T-helper 2 cell treated with Interferon-gamma antibody and Interleukin-4, amounts not matched to agents 100 ng/mL and 5 ng/mL, for 36 hours (primary cell): Measurements from ENCODE around the gene SH3BGR. TPM values are rescaled to one million over a fixed set of nuclear protein-coding genes. Genes with fewer than 3 reads are reported as not detected.

ENCODE experiments used
- intact Hi-C: fragments of 100-400 bp; cut with micrococcal nuclease; formaldehyde crosslinking; loops from one replicate; pipeline ENCODE4 v1.15.1; 2023
- total RNA-seq: library from RNA; stranded (reverse); gene quantifications from 2 replicates; pipeline ENCODE4 v1.2.3, GENCODE V29; 2022

SH3BGR gene
- total RNA-seq, 1 donor from 2014 or later = 0.75 TPM

GRCh38 chr21:39511102-39511501, 59.3 kb downstream of the SH3BGR start:
- intact Hi-C loops = no loop called here

GRCh38 chr21:39513735-39514134, 62.0 kb downstream of the SH3BGR start:
- intact Hi-C loops = no loop called here

- intact Hi-C loops = no loop called here
Observed at GRCh38 chr21:39515684-39516472, 64.1 kb downstream of the SH3BGR start.

GRCh38 chr21:39518055-39518846, 66.5 kb downstream of the SH3BGR start:
- intact Hi-C loops = no loop called here

- intact Hi-C loops = no loop called here
Observed at GRCh38 chr21:39518847-39519210, 67.1 kb downstream of the SH3BGR start.

- intact Hi-C loops = no loop called here
Observed at GRCh38 chr21:39519835-39520234, 68.1 kb downstream of the SH3BGR start.

- intact Hi-C loops = no loop called here
Observed at GRCh38 chr21:39523399-39523798, 71.6 kb downstream of the SH3BGR start.

GRCh38 chr21:39523915-39524314, 72.1 kb downstream of the SH3BGR start:
- intact Hi-C loops = no loop called here

- intact Hi-C loops = no loop called here
Observed at GRCh38 chr21:39525129-39525528, 73.4 kb downstream of the SH3BGR start.

- intact Hi-C loops = no loop called here
Observed at GRCh38 chr21:39525601-39526000, 73.8 kb downstream of the SH3BGR start.

GRCh38 chr21:39527067-39527595, 75.4 kb downstream of the SH3BGR start:
- intact Hi-C loops = no loop called here

- intact Hi-C loops = no loop called here
Observed at GRCh38 chr21:39527664-39528381, 76.1 kb downstream of the SH3BGR start.

GRCh38 chr21:39529026-39529425, 77.3 kb downstream of the SH3BGR start:
- intact Hi-C loops = no loop called here

GRCh38 chr21:39531064-39531463, 79.3 kb downstream of the SH3BGR start:
- intact Hi-C loops = no loop called here

- intact Hi-C loops = no loop called here
Observed at GRCh38 chr21:39531840-39532239, 80.1 kb downstream of the SH3BGR start.

- intact Hi-C loops = no loop called here
Observed at GRCh38 chr21:39533545-39534380, 82.0 kb downstream of the SH3BGR start.

- intact Hi-C loops = no loop called here
Observed at GRCh38 chr21:39535646-39536437, 84.1 kb downstream of the SH3BGR start.

GRCh38 chr21:39536835-39537234, 85.1 kb downstream of the SH3BGR start:
- intact Hi-C loops = no loop called here

- intact Hi-C loops = no loop called here
Observed at GRCh38 chr21:39537571-39537970, 85.8 kb downstream of the SH3BGR start.

GRCh38 chr21:39538453-39539042, 86.8 kb downstream of the SH3BGR start:
- intact Hi-C loops = no loop called here
